NCI-H146 (cell line): ENCODE results near the gene RNF123.

Source experiments
- DNase-seq: peaks from one replicate; lab custom pipeline; 2025; lab: John Stamatoyannopoulos, UW

The RNF123 gene

GRCh38 chr3:49689046-49689907 is at the start of gene RNF123, which contains the start of gene MST1:
Gene RNF123 (plus strand): TSS chr3:49689557. CDS start chr3:49691166, 1,609 bp downstream.
Gene MST1 (minus strand): TSS chr3:49689474. CDS start chr3:49688691, 783 bp downstream.
- no peak for DNase-seq

GRCh38 chr3:49641292-49641691 is 48.1 kb upstream of the RNF123 start:
- DNase-seq: no peak

GRCh38 chr3:49641921-49642707 is 47.2 kb upstream of the RNF123 start:
- no peak for DNase-seq

- no peak for DNase-seq
These were observed 46.6 kb upstream of the RNF123 start for GRCh38 chr3:49642708-49643145.

- DNase-seq: no peak
These were observed 44.7 kb upstream of the RNF123 start for GRCh38 chr3:49644684-49645083.

- DNase-seq: no peak
These were observed 43.1 kb upstream of the RNF123 start for GRCh38 chr3:49646236-49646635.

- no peak for DNase-seq
These were observed 41.6 kb upstream of the RNF123 start for GRCh38 chr3:49647741-49648140.

GRCh38 chr3:49648354-49649019 is 40.9 kb upstream of the RNF123 start:
- DNase-seq: no peak

- DNase-seq: no peak
These were observed 39.8 kb upstream of the RNF123 start for GRCh38 chr3:49649576-49649975.

- DNase-seq: no peak
These were observed 39.2 kb upstream of the RNF123 start for GRCh38 chr3:49650177-49650576.

GRCh38 chr3:49650637-49651036 is 38.7 kb upstream of the RNF123 start:
- DNase-seq: no peak

GRCh38 chr3:49652218-49652902 is 37.0 kb upstream of the RNF123 start:
- no peak for DNase-seq

GRCh38 chr3:49652903-49653415 is 36.4 kb upstream of the RNF123 start:
- no peak for DNase-seq

- DNase-seq: no peak
These were observed 35.7 kb upstream of the RNF123 start for GRCh38 chr3:49653621-49654020.

- DNase-seq: no peak
These were observed 35.1 kb upstream of the RNF123 start for GRCh38 chr3:49654176-49654825.

- DNase-seq: peak; percentile 7
These were observed 34.3 kb upstream of the RNF123 start for GRCh38 chr3:49654955-49655556.

GRCh38 chr3:49655731-49656285 is 33.5 kb upstream of the RNF123 start:
- no peak for DNase-seq

- no peak for DNase-seq
These were observed 32.7 kb upstream of the RNF123 start for GRCh38 chr3:49656541-49657112.

GRCh38 chr3:49657208-49657915 is 32.0 kb upstream of the RNF123 start:
- DNase-seq: no peak
